Medulla oblongata (tissue), 1 donor: ENCODE data around the gene ARHGAP8.
"Not testable (repeated sequence)": the region's sequence is repeated elsewhere in the genome, so short reads cannot be mapped to it uniquely, and the experiment has no call there.

Source experiments
- DNase-seq: peaks from one replicate; pipeline ENCODE4 v3.0.0-alpha.2; 2015; ENCODE audit errors: extremely low spot score

ARHGAP8 gene

DNA sequence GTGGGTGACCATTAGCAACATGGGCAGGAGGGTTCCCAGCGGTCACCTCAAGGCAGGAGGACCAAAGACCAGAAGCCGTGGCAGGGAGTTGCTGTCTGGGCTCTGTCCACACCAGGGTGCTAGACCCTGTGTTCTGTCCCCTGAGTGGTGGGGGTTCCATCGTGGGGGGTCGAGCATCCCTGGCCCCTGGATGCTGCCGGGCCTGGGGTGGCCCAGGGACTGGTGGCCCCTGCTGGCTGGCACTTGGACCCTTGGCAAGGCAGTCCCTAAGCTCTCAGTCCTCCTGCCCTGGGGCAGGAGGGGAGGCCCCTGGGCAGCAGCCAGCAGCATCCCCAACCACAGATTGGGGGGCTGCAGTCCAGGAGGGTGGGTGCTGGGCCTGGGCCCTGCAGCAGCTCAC is 13.4 kb upstream of the ARHGAP8 start:
- no peak for DNase-seq

DNA sequence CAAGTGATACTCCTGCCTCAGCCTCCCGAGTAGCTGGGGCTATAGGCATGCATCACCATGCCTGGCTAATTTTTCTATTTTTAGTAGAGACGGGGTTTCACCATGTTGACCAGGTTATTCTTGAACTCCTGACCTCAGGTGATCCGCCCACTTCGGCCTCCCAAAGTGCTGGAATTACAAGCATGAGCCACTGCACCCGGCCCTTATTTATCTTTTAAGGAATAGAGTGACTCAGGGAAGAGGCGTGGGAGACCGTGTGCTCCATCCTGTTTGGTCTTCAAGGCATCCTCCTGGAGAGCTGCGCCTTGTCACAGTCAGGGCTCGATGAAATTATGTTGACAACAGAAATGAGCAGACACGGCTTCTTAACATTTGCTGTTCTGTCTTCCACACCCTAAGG is 12.7 kb upstream of the ARHGAP8 start:
- DNase-seq, result not testable (repeated sequence)

GRCh38 chr22:44740307-44740706 is 12.1 kb upstream of the ARHGAP8 start:
- DNase-seq, result no peak

- no peak for DNase-seq
These were observed 10.4 kb upstream of the ARHGAP8 start for GRCh38 chr22:44741929-44742328.

DNA sequence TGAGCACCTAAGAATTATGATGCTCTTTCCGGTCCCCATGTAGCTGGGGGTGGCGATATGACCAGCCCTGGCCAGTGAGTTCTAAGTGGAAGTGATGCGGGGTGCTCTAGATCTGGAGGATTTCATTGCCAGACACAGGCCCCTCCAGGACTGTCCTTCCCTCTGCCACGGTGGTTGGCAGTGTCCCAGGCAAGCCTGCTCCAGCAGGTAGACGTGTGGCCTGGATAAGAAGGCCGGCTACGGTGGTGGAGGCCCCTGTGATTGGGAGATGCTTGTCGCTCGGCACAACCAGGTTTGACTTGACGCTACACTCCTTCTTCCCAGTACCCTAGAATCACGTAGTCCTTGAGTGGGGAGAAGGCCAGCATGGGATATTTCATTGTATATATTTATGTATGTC is 9.1 kb upstream of the ARHGAP8 start:
- DNase-seq, result no peak

DNA sequence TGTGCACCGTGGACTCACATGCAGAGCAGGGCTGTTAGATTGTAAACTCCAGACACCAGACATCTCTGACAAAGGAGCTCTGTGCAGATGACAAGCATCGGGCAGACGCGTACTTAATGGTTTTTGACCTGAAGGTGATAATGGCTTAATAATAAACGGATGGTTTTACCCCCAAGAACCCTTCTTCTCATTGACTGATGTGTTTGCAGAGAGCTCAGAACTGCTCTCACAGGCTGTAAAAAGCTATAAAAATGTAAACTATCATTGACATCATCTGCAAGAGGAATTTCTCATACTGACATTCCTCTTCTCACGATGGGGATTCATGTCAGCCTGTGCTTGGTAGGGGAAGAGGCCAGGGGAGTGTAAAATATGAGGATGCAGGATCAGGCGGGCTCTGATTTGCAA is 8.6 kb upstream of the ARHGAP8 start:
- no peak for DNase-seq

DNA sequence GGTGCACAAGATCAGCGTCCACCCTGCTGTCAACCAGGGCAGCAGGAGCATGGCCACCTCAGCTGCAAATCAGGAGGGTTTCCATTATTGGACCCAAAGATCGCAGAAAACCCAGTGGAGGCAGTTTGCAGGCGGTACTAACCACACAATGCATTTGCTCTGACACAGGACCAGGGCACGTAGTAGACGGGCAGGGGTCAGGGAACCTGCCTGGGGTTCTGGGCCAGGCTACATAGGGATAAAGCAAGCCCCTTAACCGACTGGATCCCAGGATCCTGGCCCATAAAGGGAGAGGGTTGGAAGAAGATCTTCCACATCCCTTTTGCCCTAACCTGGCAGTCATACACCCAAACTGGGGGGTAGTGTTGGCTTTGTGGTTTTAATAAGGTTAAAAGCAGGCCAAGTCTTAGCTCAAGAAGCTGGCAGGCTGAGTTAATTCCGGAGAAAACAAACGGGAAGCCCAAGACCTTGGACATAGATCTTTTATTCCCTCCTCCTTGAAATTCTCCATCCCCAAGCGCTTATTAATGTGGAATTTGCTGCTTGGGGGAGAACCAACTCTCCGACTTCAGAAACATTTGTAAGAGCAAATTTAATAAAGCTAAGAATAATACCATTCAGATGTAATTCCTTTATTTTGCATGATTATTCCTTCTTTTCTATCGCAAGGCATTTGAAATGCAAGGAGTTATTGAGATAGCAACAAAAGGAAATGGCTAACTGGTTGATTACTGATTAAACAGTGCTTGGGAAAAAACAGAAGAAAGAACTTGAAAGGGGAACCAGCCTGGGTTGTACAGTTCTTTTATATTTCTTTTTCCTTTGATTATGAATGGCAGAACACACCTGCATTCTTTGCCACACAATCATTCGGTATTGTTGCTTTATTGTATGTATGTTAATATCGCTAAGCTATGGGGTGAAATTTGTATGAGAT is 6.3 kb upstream of the ARHGAP8 start:
- no peak for DNase-seq

DNA sequence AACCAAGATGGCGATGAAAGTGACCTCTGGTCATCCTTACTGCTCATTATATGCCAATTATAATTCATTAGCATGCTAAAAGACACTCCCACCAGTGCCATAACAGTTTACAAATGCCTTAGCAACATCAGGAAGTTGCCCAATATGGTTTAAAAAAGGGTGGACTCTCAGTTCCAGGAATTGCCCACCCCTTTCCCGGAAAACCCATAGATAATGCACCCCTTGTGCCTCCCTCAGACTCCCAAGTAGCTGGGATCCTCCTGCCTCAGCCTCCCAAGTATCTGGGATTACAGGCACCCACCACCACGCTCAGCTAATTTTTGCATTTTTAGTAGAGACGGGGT is 4.6 kb upstream of the ARHGAP8 start:
- DNase-seq, result not testable (repeated sequence)

- no peak for DNase-seq
These were observed 3.9 kb upstream of the ARHGAP8 start for GRCh38 chr22:44748524-44748923.

DNA sequence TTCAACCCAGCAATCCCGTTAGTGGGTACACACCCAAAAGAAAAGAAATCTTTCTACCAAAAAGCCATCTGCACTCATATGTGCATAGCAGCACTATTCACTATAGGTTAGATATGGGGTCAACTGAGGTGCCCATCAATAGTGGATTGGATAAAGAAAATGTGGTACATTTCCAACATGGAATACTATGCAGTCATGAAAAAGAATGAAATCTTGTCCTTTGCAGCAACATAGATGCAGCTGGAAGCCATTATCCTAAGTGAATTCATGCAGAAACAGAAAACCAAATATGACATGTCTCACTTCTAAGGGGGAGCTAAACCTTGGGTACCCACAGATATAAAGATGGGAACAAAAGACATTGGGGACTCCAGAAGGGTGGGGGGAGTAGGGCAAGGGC is 1.9 kb upstream of the ARHGAP8 start:
- DNase-seq, result no peak

GRCh38 chr22:44753189-44754042 is 1.0 kb downstream of the ARHGAP8 start:
- DNase-seq, result peak; percentile 27

GRCh38 chr22:44754998-44755397 is 2.6 kb downstream of the ARHGAP8 start:
- DNase-seq, result no peak

- no peak for DNase-seq
These were observed 3.0 kb downstream of the ARHGAP8 start for GRCh38 chr22:44755417-44755816.

GRCh38 chr22:44755956-44756361 is 3.6 kb downstream of the ARHGAP8 start:
- DNase-seq, result no peak

DNA sequence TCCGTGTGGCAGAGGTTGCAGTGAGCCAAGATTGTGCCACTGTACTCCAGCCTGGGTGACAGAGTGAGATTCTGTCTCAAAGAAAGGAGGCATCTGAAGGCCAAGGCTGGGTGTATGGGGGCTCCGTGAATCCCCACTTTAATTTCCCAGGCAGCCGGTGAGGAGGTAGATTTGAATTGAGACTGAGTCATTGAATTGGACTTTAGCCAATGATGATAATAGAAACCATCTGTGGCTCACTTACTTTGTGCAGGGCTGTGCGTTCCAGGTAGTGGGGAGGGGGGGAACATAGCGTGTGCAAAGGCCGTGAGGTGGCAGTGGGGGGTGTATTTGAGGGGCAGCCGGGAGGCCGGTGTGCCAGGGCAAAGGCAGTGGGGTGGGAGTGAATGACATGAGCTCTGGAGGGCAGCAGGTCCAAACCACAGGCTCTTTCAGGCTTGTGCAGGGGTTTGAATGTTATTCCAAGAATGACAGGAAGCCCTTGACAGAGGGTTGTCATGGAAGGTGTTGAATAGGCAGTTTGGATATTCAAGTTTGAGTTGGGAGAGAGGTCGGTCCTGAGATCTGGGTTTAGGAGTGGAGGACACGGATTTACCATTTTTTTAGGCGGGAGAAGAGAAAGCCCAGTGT is 6.1 kb downstream of the ARHGAP8 start:
- DNase-seq, result no peak

DNA sequence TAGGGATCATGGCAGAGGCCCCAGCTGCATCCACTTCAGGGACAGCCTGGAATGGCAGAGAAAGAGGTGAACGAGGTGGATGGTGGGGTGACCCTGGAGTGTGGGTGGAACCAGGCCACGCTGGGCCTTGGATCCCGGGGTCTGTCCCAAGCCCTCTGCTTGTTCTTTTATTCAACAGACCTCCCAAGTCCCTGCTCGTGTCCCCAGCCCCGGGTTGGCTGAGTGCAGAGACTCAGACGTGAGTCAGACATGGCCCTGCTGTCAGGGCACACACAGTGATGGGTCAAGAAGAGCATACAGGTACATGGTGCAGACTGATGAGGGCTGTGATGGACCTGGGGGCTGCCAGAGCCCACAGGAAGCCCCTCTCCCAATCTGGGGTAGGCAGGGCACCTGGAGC is 6.6 kb downstream of the ARHGAP8 start:
- no peak for DNase-seq

DNA sequence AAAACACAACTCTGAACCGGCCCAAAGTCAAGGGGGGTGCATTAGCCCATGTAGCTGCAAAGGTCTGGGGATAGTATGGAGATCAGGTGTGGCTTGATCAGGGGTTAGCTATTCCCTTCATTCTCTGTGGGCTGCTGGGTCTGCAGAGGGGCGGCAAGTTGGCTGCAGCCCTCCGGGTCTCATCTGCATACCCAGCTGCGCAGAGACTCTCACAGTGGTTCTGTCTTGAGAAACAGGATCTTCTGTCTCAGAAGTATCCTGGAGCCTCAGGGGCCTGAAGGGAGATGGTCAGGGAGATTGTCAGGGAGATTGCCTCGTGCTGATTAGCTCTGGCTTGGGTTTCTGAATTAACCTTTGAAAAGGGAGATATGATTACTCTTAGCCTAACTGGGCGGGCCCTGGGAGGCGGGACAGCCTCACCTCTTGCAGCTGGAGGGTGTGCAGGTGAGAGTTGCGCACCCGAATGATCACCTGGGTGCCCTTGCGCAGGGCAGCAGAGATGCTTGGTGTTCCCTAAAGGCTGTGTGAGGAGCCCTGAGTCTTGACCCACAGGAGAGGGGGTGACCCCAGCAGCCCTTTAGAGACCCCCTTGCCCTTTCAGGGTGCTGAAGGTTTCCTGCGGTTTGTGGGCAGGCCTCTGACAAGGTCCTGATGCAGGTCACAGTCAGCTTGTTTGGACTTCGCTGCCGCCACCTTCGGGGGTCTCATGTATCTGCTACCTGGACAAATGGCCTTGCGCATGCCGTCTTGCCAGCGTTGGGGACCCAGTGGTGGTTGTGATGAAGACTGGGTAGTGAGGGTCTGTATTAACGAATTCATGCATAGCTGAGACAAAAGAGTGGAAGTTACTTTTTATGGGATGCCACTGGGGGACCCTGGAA is 7.3 kb downstream of the ARHGAP8 start:
- DNase-seq, result no peak

- no peak for DNase-seq
These were observed 8.1 kb downstream of the ARHGAP8 start for GRCh38 chr22:44760476-44760875.

- no peak for DNase-seq
These were observed 8.7 kb downstream of the ARHGAP8 start for GRCh38 chr22:44761025-44761424.

DNA sequence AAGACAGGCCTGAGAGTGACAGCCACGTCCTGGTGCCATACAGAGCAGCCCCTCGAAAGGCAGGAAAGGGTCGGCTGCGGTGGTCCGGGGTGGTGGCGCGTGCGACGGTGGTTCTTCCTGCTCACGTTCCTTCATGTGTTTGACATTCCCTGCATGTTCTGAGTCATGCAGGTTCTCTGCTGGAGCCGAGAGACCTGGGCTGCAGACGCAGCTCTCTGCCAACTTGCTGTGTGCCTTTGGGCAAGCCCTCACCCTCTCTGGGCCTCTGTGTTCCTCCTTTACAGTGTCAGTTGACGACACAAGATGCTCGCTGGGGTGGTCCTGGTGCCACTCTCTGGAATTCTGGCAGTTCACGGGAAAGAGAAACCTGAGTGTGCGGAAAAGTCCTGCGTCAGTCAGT is 12.0 kb downstream of the ARHGAP8 start:
- DNase-seq, result no peak

DNA sequence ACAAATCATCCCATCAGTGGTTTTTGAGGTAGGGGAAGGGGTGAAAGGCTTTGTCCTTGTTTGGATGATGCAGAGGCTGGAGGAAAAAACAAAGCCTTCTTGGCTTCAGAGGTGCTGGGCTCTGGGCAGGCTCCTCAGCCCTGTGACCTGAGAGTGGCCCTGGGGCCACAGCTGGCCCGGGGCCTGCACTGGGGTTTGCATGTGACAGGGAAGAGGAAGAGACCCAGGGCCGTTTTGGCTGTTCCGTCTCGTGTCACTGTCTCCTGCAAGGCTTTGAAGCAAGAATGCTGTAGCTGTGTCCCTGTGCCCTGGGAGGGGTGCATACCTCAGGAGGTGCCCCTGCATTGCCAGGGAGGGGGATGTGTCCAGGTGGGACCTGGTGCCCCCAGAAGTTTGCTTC is 12.6 kb downstream of the ARHGAP8 start:
- DNase-seq, result no peak
